GM04503 (cell line): ENCODE data around the gene PCDH18.

ENCODE experiments used
- DNase-seq: peaks from one replicate; pipeline ENCODE4 v3.0.0-alpha.2; 2012; ENCODE audit warnings: low read depth

The PCDH18 gene

GRCh38 chr4:137471461-137471860 is 60.8 kb downstream of the PCDH18 start:
- no peak for DNase-seq

GRCh38 chr4:137470806-137471205 is 61.5 kb downstream of the PCDH18 start:
- DNase-seq: no peak
